HG03565 (cell line): Measurements from ENCODE around the gene KYAT1.
A peak's percentile ranks its signal among the peaks of the same experiment; 100 is the strongest.
"Not testable (repeated sequence)": the region's sequence is repeated elsewhere in the genome, so short reads cannot be mapped to it uniquely, and the experiment has no call there.

Source experiments
- ATAC-seq: cut with Tn5 transposase; IDR thresholded peaks from one replicate; pipeline ENCODE4 v1.9.1; 2021; ENCODE audit warnings: mild to moderate bottlenecking, moderate library complexity; ENCODE audit not compliant: unreplicated experiment

KYAT1 gene

GRCh38 chr9:128820665-128821583 lies 60.8 kb downstream of the KYAT1 start:
- no peak for ATAC-seq

- no peak for ATAC-seq
Measured at GRCh38 chr9:128819716-128820664, 61.8 kb downstream of the KYAT1 start.

- peak; percentile 19 for ATAC-seq
Measured at GRCh38 chr9:128818839-128819715, 62.7 kb downstream of the KYAT1 start.

- peak; percentile 81 for ATAC-seq
Measured at GRCh38 chr9:128818099-128818838, 63.5 kb downstream of the KYAT1 start, which contains the start of gene ENDOG. Gene ENDOG (plus strand): TSS chr9:128818500. CDS start chr9:128818685, 185 bp downstream.

- no peak for ATAC-seq
Measured at GRCh38 chr9:128810873-128811272, 70.9 kb downstream of the KYAT1 start.

- no peak for ATAC-seq
Measured at GRCh38 chr9:128809831-128810230, 71.9 kb downstream of the KYAT1 start.

- no peak for ATAC-seq
Measured at GRCh38 chr9:128809036-128809599, 72.6 kb downstream of the KYAT1 start.

GRCh38 chr9:128808543-128808942 lies 73.2 kb downstream of the KYAT1 start:
- no peak for ATAC-seq

- ATAC-seq: no peak
Measured at GRCh38 chr9:128807827-128808226, 73.9 kb downstream of the KYAT1 start.

- no peak for ATAC-seq
Measured at GRCh38 chr9:128805661-128806060, 76.1 kb downstream of the KYAT1 start.

- ATAC-seq: no peak
Measured at GRCh38 chr9:128802482-128802881, 79.3 kb downstream of the KYAT1 start.

GRCh38 chr9:128800061-128800460 lies 81.7 kb downstream of the KYAT1 start:
- ATAC-seq: no peak

GRCh38 chr9:128798896-128799295 lies 82.9 kb downstream of the KYAT1 start:
- no peak for ATAC-seq

GRCh38 chr9:128794961-128795360 lies 86.8 kb downstream of the KYAT1 start:
- not testable (repeated sequence) for ATAC-seq

GRCh38 chr9:128792978-128793686 lies 88.6 kb downstream of the KYAT1 start:
- no peak for ATAC-seq

GRCh38 chr9:128792134-128792533 lies 89.6 kb downstream of the KYAT1 start:
- no peak for ATAC-seq

GRCh38 chr9:128790536-128790935 lies 91.2 kb downstream of the KYAT1 start:
- no peak for ATAC-seq

GRCh38 chr9:128788445-128788844 lies 93.3 kb downstream of the KYAT1 start:
- ATAC-seq: no peak

- no peak for ATAC-seq
Measured at GRCh38 chr9:128787659-128788058, 94.1 kb downstream of the KYAT1 start.
